Type B pancreatic cell (in vitro differentiated cells): ENCODE data around the gene RTN4RL2. TPM values are rescaled to one million over a fixed set of nuclear protein-coding genes. Genes with fewer than 3 reads are reported as not detected.

ENCODE experiments used
- DNase-seq: peaks from one replicate; pipeline ENCODE4 v3.0.0; 2021; ENCODE audit warnings: mixed read lengths; ENCODE audit not compliant: unreplicated experiment; ENCODE audit errors: extremely low spot score
- H3K27ac Mint-ChIP-seq: 2 replicates; pipeline ENCODE4 v1.8.0; 2021; ENCODE audit warnings: mild to moderate bottlenecking, mixed read lengths
- H3K27me3 Mint-ChIP-seq: 2 replicates; pipeline ENCODE4 v1.8.0; 2021; ENCODE audit warnings: mixed read lengths
- H3K36me3 Mint-ChIP-seq: 2 replicates; pipeline ENCODE4 v1.8.0; 2021; ENCODE audit warnings: mixed read lengths
- H3K4me1 Mint-ChIP-seq: one replicate; pipeline ENCODE4 v1.8.0; 2021; ENCODE audit warnings: mixed read lengths; ENCODE audit not compliant: unreplicated experiment
- H3K4me3 Mint-ChIP-seq: 2 replicates; pipeline ENCODE4 v1.8.0; 2021; ENCODE audit warnings: mild to moderate bottlenecking, mixed read lengths
- H3K9me3 Mint-ChIP-seq: 2 replicates; pipeline ENCODE4 v1.8.0; 2021; ENCODE audit warnings: mixed read lengths
- total RNA-seq: library from RNA; stranded (reverse); gene quantifications from 2 replicates; pipeline ENCODE4 v1.2.1, GENCODE V29; 2021; ENCODE audit warnings: low replicate concordance
- TF ChIP-seq, protein P1 (sequence below): fragments of 200-600 bp; sonication (generic); conservative IDR thresholded peaks from 2 replicates; pipeline ENCODE4 v1.5.0; 2021; ENCODE audit warnings: antibody characterized with exemption, mild to moderate bottlenecking

Gene RTN4RL2
- total RNA-seq, 1 donor from 2014 or later: 8.6 TPM

DNA sequence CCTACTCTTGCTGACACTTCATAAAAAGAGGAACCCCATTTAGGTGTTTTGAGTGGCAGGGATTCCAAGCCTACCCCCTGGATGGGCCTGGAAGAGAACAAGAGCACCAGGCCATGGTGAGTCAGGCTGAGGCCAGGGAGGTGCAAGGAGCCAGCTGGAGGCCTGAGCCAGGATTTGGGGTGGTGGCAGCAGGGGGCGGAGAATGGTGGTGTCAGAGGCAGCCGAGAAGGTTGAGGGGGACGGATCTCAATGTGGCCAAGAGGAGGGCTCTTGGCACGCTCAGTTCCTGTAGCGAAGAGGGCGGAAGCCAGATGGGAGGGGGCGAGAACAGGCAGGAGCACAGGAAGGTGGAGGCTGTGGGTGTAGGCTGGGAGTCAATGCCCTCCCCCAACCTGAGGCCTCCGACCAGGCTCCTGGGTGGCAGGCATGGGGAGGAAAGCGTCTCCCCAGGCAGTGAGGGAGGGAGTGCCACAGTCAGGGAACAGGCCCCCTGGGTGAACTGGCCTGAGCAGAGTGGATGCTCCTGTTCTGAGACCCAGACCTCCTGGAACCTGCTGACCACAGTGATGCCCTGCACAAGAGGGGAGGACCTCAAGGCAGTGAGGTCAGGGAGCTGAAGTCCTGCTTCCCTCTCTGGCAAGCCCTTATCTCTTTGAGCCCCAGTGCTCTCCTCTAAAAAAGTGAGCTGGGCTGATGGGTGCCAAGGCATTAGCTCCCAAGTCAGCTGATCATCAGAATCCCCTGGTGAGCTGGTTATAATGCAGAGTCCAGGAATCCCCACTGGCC, 13.9 kb downstream of the RTN4RL2 start:
- no peak for DNase-seq
- Mint-ChIP-seq H3K4me3 (peak overlapping the region; percentile 31), H3K27ac (no peak overlapping the region), H3K27me3 (peaks cover 71% of the 10 kb centered on the region), H3K36me3 (no peaks in the 10 kb centered on the region), H3K4me1 (peaks cover 10% of the 10 kb centered on the region), H3K9me3 (no peaks in the 10 kb centered on the region)
- TF ChIP-seq, protein P1, sequence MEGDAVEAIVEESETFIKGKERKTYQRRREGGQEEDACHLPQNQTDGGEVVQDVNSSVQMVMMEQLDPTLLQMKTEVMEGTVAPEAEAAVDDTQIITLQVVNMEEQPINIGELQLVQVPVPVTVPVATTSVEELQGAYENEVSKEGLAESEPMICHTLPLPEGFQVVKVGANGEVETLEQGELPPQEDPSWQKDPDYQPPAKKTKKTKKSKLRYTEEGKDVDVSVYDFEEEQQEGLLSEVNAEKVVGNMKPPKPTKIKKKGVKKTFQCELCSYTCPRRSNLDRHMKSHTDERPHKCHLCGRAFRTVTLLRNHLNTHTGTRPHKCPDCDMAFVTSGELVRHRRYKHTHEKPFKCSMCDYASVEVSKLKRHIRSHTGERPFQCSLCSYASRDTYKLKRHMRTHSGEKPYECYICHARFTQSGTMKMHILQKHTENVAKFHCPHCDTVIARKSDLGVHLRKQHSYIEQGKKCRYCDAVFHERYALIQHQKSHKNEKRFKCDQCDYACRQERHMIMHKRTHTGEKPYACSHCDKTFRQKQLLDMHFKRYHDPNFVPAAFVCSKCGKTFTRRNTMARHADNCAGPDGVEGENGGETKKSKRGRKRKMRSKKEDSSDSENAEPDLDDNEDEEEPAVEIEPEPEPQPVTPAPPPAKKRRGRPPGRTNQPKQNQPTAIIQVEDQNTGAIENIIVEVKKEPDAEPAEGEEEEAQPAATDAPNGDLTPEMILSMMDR: no peak

DNA sequence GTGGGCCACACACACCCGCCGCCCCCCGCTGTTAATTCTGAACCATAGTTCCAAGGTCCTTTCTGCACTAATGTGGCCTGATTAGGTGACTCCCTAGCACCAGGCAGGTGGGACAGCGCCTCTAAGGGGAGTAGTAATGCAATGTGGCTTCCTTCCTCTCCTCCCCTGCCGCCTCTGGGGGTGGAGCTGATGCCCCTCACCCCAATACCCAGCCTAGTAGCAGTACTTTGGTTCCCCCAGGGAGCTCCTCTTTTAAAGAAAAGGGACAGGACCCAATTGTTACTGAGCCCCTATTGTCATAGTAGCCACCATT, 14.4 kb downstream of the RTN4RL2 start:
- Mint-ChIP-seq H3K27ac (no peak overlapping the region), H3K27me3 (peaks cover 74% of the 10 kb centered on the region), H3K36me3 (no peaks in the 10 kb centered on the region), H3K9me3 (no peaks in the 10 kb centered on the region), H3K4me1 (peaks cover 10% of the 10 kb centered on the region), H3K4me3 (no peak overlapping the region)
- no peak for DNase-seq
- TF ChIP-seq, protein P1: no peak

DNA sequence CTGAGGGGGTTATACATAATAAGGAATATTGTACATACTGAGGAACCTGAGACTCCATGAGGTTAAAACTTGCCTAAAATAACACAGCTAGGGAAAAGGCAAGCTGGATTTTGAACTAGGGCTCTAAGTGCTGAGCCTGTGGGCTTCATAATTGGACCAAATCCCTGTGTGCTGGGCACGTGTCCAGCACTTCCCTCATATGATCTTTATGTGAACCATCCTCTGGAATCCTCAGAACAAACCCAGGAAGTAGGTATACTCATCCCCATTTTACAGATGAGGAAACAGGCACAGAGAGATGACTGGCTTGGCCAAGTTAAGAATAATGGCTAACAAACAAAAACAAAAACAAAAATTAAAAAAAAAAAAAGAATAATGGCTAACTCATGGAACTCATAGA, 14.9 kb downstream of the RTN4RL2 start:
- H3K4me3 Mint-ChIP-seq: no peak overlapping the region
- H3K4me1 Mint-ChIP-seq: peaks cover 12% of the 10 kb centered on the region
- no peaks in the 10 kb centered on the region for H3K36me3 Mint-ChIP-seq
- H3K27ac Mint-ChIP-seq: no peak overlapping the region
- peaks cover 79% of the 10 kb centered on the region for H3K27me3 Mint-ChIP-seq
- H3K9me3 Mint-ChIP-seq: no peaks in the 10 kb centered on the region
- no peak for DNase-seq
- TF ChIP-seq, protein P1: no peak

DNA sequence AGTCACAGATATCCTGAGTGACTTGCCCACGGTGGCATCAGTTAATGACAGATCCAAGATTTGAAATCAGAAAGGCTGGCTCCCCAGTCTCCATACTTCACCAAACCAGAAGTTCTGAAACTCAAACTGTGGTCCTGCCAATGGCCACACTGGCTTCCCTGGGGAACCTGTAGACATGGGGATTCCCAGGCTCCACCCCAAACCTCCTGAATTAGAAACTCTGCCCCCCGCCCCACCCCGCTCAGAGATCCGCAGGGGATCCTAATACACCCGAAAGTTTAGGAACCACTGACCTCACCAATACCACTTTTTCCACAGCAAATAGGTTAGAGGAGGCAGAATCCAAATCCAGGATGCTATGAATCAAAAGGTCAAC, 15.3 kb downstream of the RTN4RL2 start:
- H3K4me3 Mint-ChIP-seq: peak overlapping the region; percentile 63
- H3K27me3 Mint-ChIP-seq: peaks cover 83% of the 10 kb centered on the region
- no peaks in the 10 kb centered on the region for H3K36me3 Mint-ChIP-seq
- no peak for DNase-seq
- H3K4me1 Mint-ChIP-seq: peaks cover 15% of the 10 kb centered on the region
- no peak overlapping the region for H3K27ac Mint-ChIP-seq
- no peaks in the 10 kb centered on the region for H3K9me3 Mint-ChIP-seq
- TF ChIP-seq, protein P1: no peak

DNA sequence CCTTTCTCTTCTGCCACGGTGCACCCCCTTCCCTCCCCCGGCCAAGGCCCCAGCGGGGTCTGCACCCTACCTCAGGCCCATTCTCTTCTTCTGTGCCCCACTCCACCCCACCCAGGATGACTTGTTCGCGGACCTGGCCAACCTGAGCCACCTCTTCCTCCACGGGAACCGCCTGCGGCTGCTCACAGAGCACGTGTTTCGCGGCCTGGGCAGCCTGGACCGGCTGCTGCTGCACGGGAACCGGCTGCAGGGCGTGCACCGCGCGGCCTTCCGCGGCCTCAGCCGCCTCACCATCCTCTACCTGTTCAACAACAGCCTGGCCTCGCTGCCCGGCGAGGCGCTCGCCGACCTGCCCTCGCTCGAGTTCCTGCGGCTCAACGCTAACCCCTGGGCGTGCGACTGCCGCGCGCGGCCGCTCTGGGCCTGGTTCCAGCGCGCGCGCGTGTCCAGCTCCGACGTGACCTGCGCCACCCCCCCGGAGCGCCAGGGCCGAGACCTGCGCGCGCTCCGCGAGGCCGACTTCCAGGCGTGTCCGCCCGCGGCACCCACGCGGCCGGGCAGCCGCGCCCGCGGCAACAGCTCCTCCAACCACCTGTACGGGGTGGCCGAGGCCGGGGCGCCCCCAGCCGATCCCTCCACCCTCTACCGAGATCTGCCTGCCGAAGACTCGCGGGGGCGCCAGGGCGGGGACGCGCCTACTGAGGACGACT, 15.9 kb downstream of the RTN4RL2 start:
- H3K4me1 Mint-ChIP-seq: peaks cover 15% of the 10 kb centered on the region

More for the DNA sequence above, 15.9 kb downstream of the RTN4RL2 start:
- H3K4me3 Mint-ChIP-seq: peak overlapping the region; percentile 63
- no peak overlapping the region for H3K27ac Mint-ChIP-seq
- H3K27me3 Mint-ChIP-seq: peaks cover 88% of the 10 kb centered on the region
- no peaks in the 10 kb centered on the region for H3K36me3 Mint-ChIP-seq
- TF ChIP-seq, protein P1: no peak
- peak; percentile 72 for DNase-seq
- no peaks in the 10 kb centered on the region for H3K9me3 Mint-ChIP-seq
